ENCODE measurements around the gene FOXK1. TPM values are rescaled to one million over a fixed set of nuclear protein-coding genes. Genes with fewer than 3 reads are reported as not detected.

Gene FOXK1
- total and polyA plus RNA-seq, 2 experiments from 2014 or later, result 2.3 to 12.7 TPM

- TF ChIP-seq, protein P1, sequence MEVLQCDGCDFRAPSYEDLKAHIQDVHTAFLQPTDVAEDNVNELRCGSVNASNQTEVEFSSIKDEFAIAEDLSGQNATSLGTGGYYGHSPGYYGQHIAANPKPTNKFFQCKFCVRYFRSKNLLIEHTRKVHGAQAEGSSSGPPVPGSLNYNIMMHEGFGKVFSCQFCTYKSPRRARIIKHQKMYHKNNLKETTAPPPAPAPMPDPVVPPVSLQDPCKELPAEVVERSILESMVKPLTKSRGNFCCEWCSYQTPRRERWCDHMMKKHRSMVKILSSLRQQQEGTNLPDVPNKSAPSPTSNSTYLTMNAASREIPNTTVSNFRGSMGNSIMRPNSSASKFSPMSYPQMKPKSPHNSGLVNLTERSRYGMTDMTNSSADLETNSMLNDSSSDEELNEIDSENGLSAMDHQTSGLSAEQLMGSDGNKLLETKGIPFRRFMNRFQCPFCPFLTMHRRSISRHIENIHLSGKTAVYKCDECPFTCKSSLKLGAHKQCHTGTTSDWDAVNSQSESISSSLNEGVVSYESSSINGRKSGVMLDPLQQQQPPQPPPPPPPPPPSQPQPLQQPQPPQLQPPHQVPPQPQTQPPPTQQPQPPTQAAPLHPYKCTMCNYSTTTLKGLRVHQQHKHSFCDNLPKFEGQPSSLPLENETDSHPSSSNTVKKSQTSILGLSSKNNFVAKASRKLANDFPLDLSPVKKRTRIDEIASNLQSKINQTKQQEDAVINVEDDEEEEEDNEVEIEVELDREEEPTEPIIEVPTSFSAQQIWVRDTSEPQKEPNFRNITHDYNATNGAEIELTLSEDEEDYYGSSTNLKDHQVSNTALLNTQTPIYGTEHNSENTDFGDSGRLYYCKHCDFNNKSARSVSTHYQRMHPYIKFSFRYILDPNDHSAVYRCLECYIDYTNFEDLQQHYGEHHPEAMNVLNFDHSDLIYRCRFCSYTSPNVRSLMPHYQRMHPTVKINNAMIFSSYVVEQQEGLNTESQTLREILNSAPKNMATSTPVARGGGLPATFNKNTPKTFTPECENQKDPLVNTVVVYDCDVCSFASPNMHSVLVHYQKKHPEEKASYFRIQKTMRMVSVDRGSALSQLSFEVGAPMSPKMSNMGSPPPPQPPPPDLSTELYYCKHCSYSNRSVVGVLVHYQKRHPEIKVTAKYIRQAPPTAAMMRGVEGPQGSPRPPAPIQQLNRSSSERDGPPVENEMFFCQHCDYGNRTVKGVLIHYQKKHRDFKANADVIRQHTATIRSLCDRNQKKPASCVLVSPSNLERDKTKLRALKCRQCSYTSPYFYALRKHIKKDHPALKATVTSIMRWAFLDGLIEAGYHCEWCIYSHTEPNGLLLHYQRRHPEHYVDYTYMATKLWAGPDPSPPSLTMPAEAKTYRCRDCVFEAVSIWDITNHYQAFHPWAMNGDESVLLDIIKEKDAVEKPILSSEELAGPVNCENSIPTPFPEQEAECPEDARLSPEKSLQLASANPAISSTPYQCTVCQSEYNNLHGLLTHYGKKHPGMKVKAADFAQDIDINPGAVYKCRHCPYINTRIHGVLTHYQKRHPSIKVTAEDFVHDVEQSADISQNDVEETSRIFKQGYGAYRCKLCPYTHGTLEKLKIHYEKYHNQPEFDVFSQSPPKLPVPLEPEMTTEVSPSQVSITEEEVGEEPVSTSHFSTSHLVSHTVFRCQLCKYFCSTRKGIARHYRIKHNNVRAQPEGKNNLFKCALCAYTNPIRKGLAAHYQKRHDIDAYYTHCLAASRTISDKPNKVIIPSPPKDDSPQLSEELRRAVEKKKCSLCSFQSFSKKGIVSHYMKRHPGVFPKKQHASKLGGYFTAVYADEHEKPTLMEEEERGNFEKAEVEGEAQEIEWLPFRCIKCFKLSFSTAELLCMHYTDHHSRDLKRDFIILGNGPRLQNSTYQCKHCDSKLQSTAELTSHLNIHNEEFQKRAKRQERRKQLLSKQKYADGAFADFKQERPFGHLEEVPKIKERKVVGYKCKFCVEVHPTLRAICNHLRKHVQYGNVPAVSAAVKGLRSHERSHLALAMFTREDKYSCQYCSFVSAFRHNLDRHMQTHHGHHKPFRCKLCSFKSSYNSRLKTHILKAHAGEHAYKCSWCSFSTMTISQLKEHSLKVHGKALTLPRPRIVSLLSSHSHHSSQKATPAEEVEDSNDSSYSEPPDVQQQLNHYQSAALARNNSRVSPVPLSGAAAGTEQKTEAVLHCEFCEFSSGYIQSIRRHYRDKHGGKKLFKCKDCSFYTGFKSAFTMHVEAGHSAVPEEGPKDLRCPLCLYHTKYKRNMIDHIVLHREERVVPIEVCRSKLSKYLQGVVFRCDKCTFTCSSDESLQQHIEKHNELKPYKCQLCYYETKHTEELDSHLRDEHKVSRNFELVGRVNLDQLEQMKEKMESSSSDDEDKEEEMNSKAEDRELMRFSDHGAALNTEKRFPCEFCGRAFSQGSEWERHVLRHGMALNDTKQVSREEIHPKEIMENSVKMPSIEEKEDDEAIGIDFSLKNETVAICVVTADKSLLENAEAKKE (CRISPR knock-in tag; IDR thresholded peaks at IDR 0.05), result no peak
Measured at GRCh38 chr7:4689151-4689550, 7.1 kb downstream of the FOXK1 start (continued).

DNA sequence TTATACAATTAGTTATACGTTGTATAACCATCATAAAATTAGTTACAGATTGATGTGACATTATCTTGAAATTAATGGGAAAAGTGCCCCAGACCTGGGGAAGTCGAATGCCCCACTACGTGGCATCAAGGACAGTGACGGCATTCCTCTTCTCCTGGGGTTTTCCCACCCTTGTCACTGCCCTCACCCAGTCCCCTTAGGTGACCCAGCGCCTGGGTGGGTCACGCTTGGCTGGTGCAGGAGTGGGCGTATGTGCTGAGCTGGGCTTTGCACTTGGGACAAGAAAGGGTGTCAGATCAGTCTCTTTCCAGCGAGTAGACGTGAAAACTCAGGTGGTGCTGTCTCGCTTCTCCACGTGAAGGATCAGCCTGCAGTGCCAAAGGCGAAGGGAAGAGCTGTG lies 7.6 kb downstream of the FOXK1 start:
- no peaks in the 10 kb centered on the region for H3K36me3 Mint-ChIP-seq (ENCODE audit: low read depth)
- peaks cover 84% of the 10 kb centered on the region for H4K20me1 ChIP-seq (replicated peaks; ENCODE audit: insufficient read depth)
- H3K27ac Mint-ChIP-seq, result no peak overlapping the region
- H3K27me3 Mint-ChIP-seq (ENCODE audit: insufficient read depth, low read depth, poor library complexity), result no peaks in the 10 kb centered on the region
- H3K36me3 ChIP-seq (ENCODE audit: insufficient read depth), result no peaks in the 10 kb centered on the region
- H3K9me2 ChIP-seq (ENCODE audit: insufficient read depth), result no peaks in the 10 kb centered on the region
- TF ChIP-seq, protein P2, sequence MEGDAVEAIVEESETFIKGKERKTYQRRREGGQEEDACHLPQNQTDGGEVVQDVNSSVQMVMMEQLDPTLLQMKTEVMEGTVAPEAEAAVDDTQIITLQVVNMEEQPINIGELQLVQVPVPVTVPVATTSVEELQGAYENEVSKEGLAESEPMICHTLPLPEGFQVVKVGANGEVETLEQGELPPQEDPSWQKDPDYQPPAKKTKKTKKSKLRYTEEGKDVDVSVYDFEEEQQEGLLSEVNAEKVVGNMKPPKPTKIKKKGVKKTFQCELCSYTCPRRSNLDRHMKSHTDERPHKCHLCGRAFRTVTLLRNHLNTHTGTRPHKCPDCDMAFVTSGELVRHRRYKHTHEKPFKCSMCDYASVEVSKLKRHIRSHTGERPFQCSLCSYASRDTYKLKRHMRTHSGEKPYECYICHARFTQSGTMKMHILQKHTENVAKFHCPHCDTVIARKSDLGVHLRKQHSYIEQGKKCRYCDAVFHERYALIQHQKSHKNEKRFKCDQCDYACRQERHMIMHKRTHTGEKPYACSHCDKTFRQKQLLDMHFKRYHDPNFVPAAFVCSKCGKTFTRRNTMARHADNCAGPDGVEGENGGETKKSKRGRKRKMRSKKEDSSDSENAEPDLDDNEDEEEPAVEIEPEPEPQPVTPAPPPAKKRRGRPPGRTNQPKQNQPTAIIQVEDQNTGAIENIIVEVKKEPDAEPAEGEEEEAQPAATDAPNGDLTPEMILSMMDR (conservative IDR thresholded peaks at IDR 0.05; ENCODE audit: low read depth in 2 of 2), result no peak
- TF ChIP-seq, protein P1 (CRISPR knock-in tag; IDR thresholded peaks at IDR 0.05), result no peak
- TF ChIP-seq EZH2phosphoT487 (IDR thresholded peaks at IDR 0.05; ENCODE audit: unreplicated experiment) (no peak), NANOG (IDR thresholded peaks at IDR 0.05; ENCODE audit: borderline replicate concordance) (no peak)
- H3K27me3 ChIP-seq (ENCODE audit: insufficient read depth), result no peaks in the 10 kb centered on the region
- no peak overlapping the region for H3K27ac ChIP-seq (ENCODE audit: low read depth)
- no peak overlapping the region for H3K4me3 ChIP-seq
- no peak overlapping the region for H3K4me3 Mint-ChIP-seq
- no peak for DNase-seq (ENCODE audit: low spot score)
- H3K9me3 Mint-ChIP-seq, result no peaks in the 10 kb centered on the region
- peaks cover 10% of the 10 kb centered on the region; the same call in 2 of the 3 replicates for H3K4me1 Mint-ChIP-seq
- no peak for ATAC-seq
- H3K79me2 ChIP-seq (replicated peaks; ENCODE audit: insufficient read depth), result peaks cover 88% of the 10 kb centered on the region
- no peaks in the 10 kb centered on the region for H3F3A ChIP-seq (replicated peaks; ENCODE audit: low read depth)
- H3K4me1 ChIP-seq (ENCODE audit: insufficient read depth), result no peaks in the 10 kb centered on the region
- H2AFZ ChIP-seq, result no peak overlapping the region
- no peak overlapping the region for H3K4me2 ChIP-seq
